Measurements from ENCODE around the gene USE1.

Gene USE1

DNA sequence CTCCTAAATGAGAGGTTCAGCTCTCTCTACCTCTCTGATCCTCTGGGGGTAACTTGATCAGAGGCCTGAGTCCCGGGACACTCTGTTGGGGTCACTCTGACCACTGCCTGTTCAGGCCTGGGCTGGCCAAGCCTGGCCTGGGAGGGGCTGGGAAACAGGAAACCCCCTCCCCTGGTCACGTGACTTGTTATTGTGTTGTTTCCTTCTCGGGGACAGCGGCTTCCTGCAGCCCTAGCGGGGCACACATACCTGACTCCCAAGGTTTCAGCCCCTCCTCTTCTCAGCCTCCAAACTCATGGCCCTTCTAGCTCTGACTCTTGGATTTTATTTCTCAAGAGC is 49.5 kb downstream of the USE1 start, which contains the start of gene USHBP1:
Gene USHBP1, minus strand, starts transcription at position 105 of the 339 bp plus-strand sequence. CDS start 446 bp downstream, outside the sequence.
- TF ChIP-seq, protein P1, sequence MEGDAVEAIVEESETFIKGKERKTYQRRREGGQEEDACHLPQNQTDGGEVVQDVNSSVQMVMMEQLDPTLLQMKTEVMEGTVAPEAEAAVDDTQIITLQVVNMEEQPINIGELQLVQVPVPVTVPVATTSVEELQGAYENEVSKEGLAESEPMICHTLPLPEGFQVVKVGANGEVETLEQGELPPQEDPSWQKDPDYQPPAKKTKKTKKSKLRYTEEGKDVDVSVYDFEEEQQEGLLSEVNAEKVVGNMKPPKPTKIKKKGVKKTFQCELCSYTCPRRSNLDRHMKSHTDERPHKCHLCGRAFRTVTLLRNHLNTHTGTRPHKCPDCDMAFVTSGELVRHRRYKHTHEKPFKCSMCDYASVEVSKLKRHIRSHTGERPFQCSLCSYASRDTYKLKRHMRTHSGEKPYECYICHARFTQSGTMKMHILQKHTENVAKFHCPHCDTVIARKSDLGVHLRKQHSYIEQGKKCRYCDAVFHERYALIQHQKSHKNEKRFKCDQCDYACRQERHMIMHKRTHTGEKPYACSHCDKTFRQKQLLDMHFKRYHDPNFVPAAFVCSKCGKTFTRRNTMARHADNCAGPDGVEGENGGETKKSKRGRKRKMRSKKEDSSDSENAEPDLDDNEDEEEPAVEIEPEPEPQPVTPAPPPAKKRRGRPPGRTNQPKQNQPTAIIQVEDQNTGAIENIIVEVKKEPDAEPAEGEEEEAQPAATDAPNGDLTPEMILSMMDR (IDR thresholded peaks at IDR 0.05; ENCODE audit: extremely low read depth, insufficient read depth, missing control alignments), result no peak
- DNase-seq (ENCODE audit: low spot score), result no peak
- in situ Hi-C loops (cut with MboI; ENCODE audit: low pct_unique_long_range_greater_than_20kb, low sequenced_read_pairs, unreplicated experiment), result no loop called here

DNA sequence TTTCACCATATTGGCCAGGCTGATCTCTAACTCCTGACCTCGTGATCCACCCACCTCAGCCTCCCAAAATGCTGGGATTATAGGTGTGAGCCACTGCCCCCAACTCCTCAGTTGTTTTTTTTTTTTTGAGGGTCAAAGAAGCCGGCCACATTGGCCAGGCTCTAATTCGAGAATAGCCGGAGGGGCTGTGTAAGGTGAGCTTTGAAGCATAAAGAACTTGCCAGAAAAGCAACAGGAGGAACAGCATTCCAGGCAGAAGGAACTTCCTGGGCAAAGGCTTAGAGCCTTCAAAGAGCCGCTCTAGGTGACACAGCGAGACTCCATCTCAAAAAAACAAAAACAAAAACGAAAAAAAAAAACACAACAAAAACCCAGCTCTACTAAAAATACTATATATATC is 50.9 kb downstream of the USE1 start:
- TF ChIP-seq, protein P1 (IDR thresholded peaks at IDR 0.05; ENCODE audit: extremely low read depth, insufficient read depth, missing control alignments), result no peak
- DNase-seq (ENCODE audit: low spot score), result no peak
- in situ Hi-C loops (cut with MboI; ENCODE audit: low pct_unique_long_range_greater_than_20kb, low sequenced_read_pairs, unreplicated experiment), result no loop called here

GRCh38 chr19:17266589-17266974 is 51.4 kb downstream of the USE1 start:
- in situ Hi-C loops (cut with MboI; ENCODE audit: low pct_unique_long_range_greater_than_20kb, low sequenced_read_pairs, unreplicated experiment), result no loop called here
- DNase-seq (ENCODE audit: low spot score), result no peak
- TF ChIP-seq, protein P1 (IDR thresholded peaks at IDR 0.05; ENCODE audit: extremely low read depth, insufficient read depth, missing control alignments), result no peak

GRCh38 chr19:17266975-17267788 is 52.0 kb downstream of the USE1 start, which contains the start of gene BABAM1:
BABAM1 (plus strand) TSS chr19:17267443; CDS start chr19:17268807, 1,364 bp downstream.
- peak; percentile 99 for DNase-seq (ENCODE audit: low spot score)
- TF ChIP-seq, protein P1 (IDR thresholded peaks at IDR 0.05; ENCODE audit: extremely low read depth, insufficient read depth, missing control alignments), result no peak
- in situ Hi-C loops (cut with MboI; ENCODE audit: low pct_unique_long_range_greater_than_20kb, low sequenced_read_pairs, unreplicated experiment), result no loop called here

DNA sequence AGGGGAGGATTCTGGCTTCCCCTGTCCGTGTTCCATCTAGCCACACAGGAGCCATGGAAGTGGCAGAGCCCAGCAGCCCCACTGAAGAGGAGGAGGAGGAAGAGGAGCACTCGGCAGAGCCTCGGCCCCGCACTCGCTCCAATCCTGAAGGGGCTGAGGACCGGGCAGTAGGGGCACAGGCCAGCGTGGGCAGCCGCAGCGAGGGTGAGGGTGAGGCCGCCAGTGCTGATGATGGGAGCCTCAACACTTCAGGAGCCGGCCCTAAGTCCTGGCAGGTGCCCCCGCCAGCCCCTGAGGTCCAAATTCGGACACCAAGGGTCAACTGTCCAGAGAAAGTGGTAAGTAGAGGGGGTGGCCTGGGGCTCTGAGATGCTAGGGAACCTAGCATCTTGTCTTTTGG is 53.6 kb downstream of the USE1 start:
- in situ Hi-C loops (cut with MboI; ENCODE audit: low pct_unique_long_range_greater_than_20kb, low sequenced_read_pairs, unreplicated experiment), result no loop called here
- no peak for DNase-seq (ENCODE audit: low spot score)
- TF ChIP-seq, protein P1 (IDR thresholded peaks at IDR 0.05; ENCODE audit: extremely low read depth, insufficient read depth, missing control alignments), result no peak

All from GM13977 (cell line).